SU-DHL-6 (cell line): ENCODE data around the gene PILRB.

Experiments
- CTCF ChIP-seq: fragments of 200-600 bp; sonication (generic); IDR thresholded peaks from one replicate; pipeline ENCODE4 v1.5.1; 2017; ENCODE audit warnings: antibody characterized with exemption, mild to moderate bottlenecking, low read length, moderate library complexity; ENCODE audit not compliant: insufficient read depth, poor library complexity, severe bottlenecking
- EZH2phosphoT487 ChIP-seq: fragments of 200-600 bp; sonication (generic), shearing (Covaris generic); conservative IDR thresholded peaks from 2 replicates; pipeline ENCODE4 v1.6.1; 2018; ENCODE audit warnings: mild to moderate bottlenecking, antibody characterized with exemption, low read length, moderate library complexity, mixed read lengths

GRCh38 chr7:100394077-100394476 lies 36.2 kb downstream of the PILRB start:
- TF ChIP-seq CTCF, result no peak
- no peak for TF ChIP-seq EZH2phosphoT487
